ENCODE data around the gene ZBBX.

Gene ZBBX

GRCh38 chr3:167305340-167305890, 74.7 kb downstream of the ZBBX start:
- no peak overlapping the region for H3K27ac ChIP-seq
- TF ChIP-seq, protein P1, sequence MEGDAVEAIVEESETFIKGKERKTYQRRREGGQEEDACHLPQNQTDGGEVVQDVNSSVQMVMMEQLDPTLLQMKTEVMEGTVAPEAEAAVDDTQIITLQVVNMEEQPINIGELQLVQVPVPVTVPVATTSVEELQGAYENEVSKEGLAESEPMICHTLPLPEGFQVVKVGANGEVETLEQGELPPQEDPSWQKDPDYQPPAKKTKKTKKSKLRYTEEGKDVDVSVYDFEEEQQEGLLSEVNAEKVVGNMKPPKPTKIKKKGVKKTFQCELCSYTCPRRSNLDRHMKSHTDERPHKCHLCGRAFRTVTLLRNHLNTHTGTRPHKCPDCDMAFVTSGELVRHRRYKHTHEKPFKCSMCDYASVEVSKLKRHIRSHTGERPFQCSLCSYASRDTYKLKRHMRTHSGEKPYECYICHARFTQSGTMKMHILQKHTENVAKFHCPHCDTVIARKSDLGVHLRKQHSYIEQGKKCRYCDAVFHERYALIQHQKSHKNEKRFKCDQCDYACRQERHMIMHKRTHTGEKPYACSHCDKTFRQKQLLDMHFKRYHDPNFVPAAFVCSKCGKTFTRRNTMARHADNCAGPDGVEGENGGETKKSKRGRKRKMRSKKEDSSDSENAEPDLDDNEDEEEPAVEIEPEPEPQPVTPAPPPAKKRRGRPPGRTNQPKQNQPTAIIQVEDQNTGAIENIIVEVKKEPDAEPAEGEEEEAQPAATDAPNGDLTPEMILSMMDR (IDR thresholded peaks at IDR 0.05), result no peak
- no peak overlapping the region for H3K4me3 ChIP-seq (ENCODE audit: low read depth in 1 of 2, low read length in 1 of 2)
- H3K9me3 ChIP-seq, result no peaks in the 10 kb centered on the region
- H3K27me3 ChIP-seq, result no peaks in the 10 kb centered on the region
- H3K36me3 ChIP-seq, result no peaks in the 10 kb centered on the region
- H3K4me1 ChIP-seq (ENCODE audit: control insufficient read depth in 1 of 2, insufficient read depth in 1 of 2, low read depth in 1 of 2, low read length in 1 of 2), result no peaks in the 10 kb centered on the region

DNA sequence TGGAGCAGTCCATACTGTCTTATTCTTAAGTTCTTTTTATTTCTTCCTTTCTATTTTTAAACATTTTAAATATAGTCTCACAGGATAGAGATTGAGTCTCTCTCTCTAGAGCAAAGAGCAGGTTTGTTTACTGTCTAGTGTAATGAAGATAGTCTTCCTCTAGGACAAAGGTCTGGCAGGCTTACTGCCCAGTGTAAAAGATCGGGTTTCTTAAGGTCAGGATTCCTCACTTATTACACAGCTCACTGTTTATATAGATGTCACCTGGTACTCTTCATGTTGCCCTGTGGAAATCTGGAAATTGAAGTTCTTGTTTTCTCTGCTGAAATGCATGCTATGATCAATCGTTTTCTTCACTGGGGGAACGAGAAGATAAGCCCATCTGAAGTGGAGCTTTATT, 76.0 kb downstream of the ZBBX start:
- TF ChIP-seq, protein P1 (IDR thresholded peaks at IDR 0.05), result no peak
- Histone ChIP-seq H3K27ac (no peak overlapping the region), H3K4me3 (ENCODE audit: low read depth in 1 of 2, low read length in 1 of 2) (no peak overlapping the region), H3K36me3 (no peaks in the 10 kb centered on the region), H3K4me1 (ENCODE audit: control insufficient read depth in 1 of 2, insufficient read depth in 1 of 2, low read depth in 1 of 2, low read length in 1 of 2) (no peaks in the 10 kb centered on the region), H3K9me3 (no peaks in the 10 kb centered on the region), H3K27me3 (no peaks in the 10 kb centered on the region)

GRCh38 chr3:167302678-167303077, 77.4 kb downstream of the ZBBX start:
- TF ChIP-seq, protein P1 (IDR thresholded peaks at IDR 0.05), result no peak
- H3K4me1 ChIP-seq (ENCODE audit: control insufficient read depth in 1 of 2, insufficient read depth in 1 of 2, low read depth in 1 of 2, low read length in 1 of 2), result no peaks in the 10 kb centered on the region
- no peak overlapping the region for H3K4me3 ChIP-seq (ENCODE audit: low read depth in 1 of 2, low read length in 1 of 2)
- no peak overlapping the region for H3K27ac ChIP-seq
- no peaks in the 10 kb centered on the region for H3K27me3 ChIP-seq
- no peaks in the 10 kb centered on the region for H3K36me3 ChIP-seq
- no peaks in the 10 kb centered on the region for H3K9me3 ChIP-seq

GRCh38 chr3:167300207-167300606, 79.9 kb downstream of the ZBBX start:
- H3K9me3 ChIP-seq, result no peaks in the 10 kb centered on the region
- no peak overlapping the region for H3K4me3 ChIP-seq (ENCODE audit: low read depth in 1 of 2, low read length in 1 of 2)
- no peaks in the 10 kb centered on the region for H3K4me1 ChIP-seq (ENCODE audit: control insufficient read depth in 1 of 2, insufficient read depth in 1 of 2, low read depth in 1 of 2, low read length in 1 of 2)
- no peaks in the 10 kb centered on the region for H3K27me3 ChIP-seq
- no peaks in the 10 kb centered on the region for H3K36me3 ChIP-seq
- TF ChIP-seq, protein P1 (IDR thresholded peaks at IDR 0.05), result no peak
- H3K27ac ChIP-seq, result no peak overlapping the region

DNA sequence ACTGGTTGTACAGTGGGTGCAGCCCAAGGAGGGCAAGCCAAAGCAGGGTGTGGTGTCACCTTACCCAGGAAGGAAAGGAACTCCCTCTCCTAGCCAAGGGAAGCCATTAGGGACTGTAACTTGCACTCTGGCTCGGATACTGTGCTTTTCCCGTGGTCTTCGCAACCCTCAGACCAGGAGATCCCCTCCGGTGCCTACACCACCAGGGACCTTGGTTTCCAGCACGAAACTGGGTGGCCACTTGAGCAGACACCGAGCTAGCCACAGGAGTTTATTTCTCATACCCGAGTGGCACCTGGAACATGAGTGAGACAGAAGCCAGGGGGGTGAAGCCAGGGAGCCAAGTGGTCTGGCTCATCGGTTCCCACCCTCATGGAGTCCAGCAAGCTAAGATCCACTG, 90.7 kb downstream of the ZBBX start:
- Histone ChIP-seq H3K36me3 (no peaks in the 10 kb centered on the region), H3K27me3 (no peaks in the 10 kb centered on the region), H3K9me3 (no peaks in the 10 kb centered on the region), H3K27ac (no peak overlapping the region), H3K4me1 (ENCODE audit: control insufficient read depth in 1 of 2, insufficient read depth in 1 of 2, low read depth in 1 of 2, low read length in 1 of 2) (no peaks in the 10 kb centered on the region), H3K4me3 (ENCODE audit: low read depth in 1 of 2, low read length in 1 of 2) (no peak overlapping the region)
- TF ChIP-seq, protein P1 (IDR thresholded peaks at IDR 0.05), result no peak

DNA sequence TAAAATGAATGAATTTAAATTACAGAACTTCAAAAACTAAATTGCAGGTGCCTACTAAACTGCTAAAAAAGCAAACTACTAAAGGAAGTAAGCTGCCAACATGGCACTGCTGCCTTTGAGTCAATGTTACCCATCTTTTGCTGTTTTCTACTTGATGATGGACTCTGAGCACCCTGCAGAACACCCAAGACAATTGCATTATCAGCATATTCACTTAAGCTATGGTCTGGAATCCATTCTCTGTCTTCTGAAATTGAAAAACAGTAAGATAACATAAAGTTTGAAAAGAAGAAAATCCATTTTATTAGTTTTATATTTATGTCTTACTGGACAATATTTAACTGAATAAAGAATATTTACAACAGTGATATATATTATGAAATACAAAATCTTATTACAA, 91.4 kb downstream of the ZBBX start:
- TF ChIP-seq, protein P1 (IDR thresholded peaks at IDR 0.05), result no peak
- no peak overlapping the region for H3K4me3 ChIP-seq (ENCODE audit: low read depth in 1 of 2, low read length in 1 of 2)
- no peaks in the 10 kb centered on the region for H3K27me3 ChIP-seq
- H3K4me1 ChIP-seq (ENCODE audit: control insufficient read depth in 1 of 2, insufficient read depth in 1 of 2, low read depth in 1 of 2, low read length in 1 of 2), result no peaks in the 10 kb centered on the region
- no peak overlapping the region for H3K27ac ChIP-seq
- H3K9me3 ChIP-seq, result no peaks in the 10 kb centered on the region
- no peaks in the 10 kb centered on the region for H3K36me3 ChIP-seq
